ENCODE data around the gene AFAP1L1. TPM values are rescaled to one million over a fixed set of nuclear protein-coding genes. Genes with fewer than 3 reads are reported as not detected.

AFAP1L1 gene
- total and polyA plus RNA-seq, 9 of the 15 experiments (the other 6 are each of a cell fraction or from before 2014, with no cell fraction given), result 0.01 to 0.12 (median 0.03) TPM; not detected in 4

DNA sequence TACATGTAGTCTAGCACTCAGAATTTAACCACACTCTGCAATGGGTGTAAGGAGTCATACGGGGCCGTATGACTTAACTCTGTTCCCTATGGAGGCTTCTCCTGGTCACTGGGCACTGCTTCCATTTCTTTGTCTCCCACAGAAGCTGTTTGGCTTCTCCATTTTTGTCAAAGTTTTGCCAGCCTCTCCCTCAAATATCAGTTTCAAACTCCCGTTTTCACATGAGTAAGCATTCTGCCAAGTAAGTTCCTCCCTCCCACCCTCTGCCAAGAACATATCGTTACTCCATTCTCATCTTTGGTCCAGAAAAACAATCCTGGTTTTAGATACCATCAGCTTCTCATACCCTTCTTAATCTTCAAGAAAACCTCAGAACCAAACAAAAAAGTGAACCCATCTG is 6.1 kb downstream of the AFAP1L1 start (continued):
- TF ChIP-seq NCOA1 (IDR thresholded peaks at IDR 0.05; ENCODE audit: low read depth) (no peak), PHB (CRISPR knock-in tag; IDR thresholded peaks at IDR 0.05) (no peak), DACH1 (IDR thresholded peaks at IDR 0.05; ENCODE audit: partially characterized antibody) (no peak), FOXK1 (CRISPR knock-in tag; IDR thresholded peaks at IDR 0.05; ENCODE audit: borderline replicate concordance) (no peak), RAD21 (CRISPR knock-in tag; conservative IDR thresholded peaks at IDR 0.05 in 1 of 2, IDR thresholded peaks at IDR 0.05 in 1 of 2) (no peak), MYC (IDR thresholded peaks at IDR 0.05; ENCODE audit: low read depth, low read length) (no peak), MYC (CRISPR knock-in tag; IDR thresholded peaks at IDR 0.05; ENCODE audit: borderline replicate concordance, low read depth) (no peak), SOX6 (IDR thresholded peaks at IDR 0.05) (no peak)
- TF ChIP-seq, protein P1, sequence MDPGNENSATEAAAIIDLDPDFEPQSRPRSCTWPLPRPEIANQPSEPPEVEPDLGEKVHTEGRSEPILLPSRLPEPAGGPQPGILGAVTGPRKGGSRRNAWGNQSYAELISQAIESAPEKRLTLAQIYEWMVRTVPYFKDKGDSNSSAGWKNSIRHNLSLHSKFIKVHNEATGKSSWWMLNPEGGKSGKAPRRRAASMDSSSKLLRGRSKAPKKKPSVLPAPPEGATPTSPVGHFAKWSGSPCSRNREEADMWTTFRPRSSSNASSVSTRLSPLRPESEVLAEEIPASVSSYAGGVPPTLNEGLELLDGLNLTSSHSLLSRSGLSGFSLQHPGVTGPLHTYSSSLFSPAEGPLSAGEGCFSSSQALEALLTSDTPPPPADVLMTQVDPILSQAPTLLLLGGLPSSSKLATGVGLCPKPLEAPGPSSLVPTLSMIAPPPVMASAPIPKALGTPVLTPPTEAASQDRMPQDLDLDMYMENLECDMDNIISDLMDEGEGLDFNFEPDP (CRISPR knock-in tag; IDR thresholded peaks at IDR 0.05), result no peak

DNA sequence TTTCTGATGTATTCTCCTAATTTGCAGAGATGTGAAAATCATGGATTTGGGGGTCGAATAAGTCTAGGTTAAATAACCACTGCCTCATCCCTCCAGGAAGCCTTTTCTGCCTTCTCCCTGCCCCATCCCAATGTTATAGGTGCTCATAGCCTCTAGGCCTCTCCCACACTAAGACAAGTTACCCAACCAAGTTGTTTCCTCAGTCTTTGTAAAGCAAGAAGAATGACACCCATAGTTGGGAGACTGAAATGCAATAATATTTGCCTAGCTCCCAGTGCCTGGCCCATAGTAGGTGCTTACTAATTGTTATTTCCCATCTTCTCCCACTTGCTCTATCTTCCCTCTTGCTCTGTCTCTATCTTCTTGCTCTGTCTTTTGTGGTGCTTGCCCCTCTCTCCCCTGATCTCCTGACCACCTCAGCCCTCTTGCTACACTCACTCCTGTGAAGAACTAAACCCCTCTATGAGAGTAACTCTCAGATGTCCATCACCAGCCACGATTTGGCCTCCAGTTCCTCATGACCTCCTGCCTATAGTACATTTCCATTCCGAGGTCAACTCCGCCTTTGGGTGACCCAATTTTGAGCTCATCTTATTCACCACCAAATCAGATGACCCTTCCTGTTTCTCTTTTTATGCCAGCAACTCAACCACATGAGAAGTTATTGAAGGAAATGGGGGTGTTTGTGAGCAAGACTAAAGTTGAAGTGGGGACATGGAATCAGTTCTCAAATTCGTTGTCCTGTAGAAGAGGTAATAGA is 7.0 kb downstream of the AFAP1L1 start:
- no TSS peak for BruUV-seq (replicated peaks)
- Histone ChIP-seq H3K9me1 (ENCODE audit: control insufficient read depth, insufficient read depth, low read length) (no peaks in the 10 kb centered on the region), H3K27me3 (ENCODE audit: control insufficient read depth in 2 of 2, insufficient read depth in 2 of 2, low read length in 2 of 2) (peaks cover 31 to 41% of the 10 kb centered on the region in 2 experiments), H3K4me1 (replicated peaks in 1 of 2; ENCODE audit: control insufficient read depth in 2 of 2, insufficient read depth in 2 of 2, low read length in 2 of 2) (no peaks in the 10 kb centered on the region), H3K4me2 (ENCODE audit: insufficient read depth, low read length) (no peak overlapping the region), H3K9me3 (replicated peaks; ENCODE audit: control insufficient read depth, insufficient read depth, low read depth, low read length) (no peaks in the 10 kb centered on the region), H3K27ac (ENCODE audit: extremely low read depth, low read depth, low read length) (no peak overlapping the region), H3K9ac (ENCODE audit: insufficient read depth in 1 of 2, low read depth in 2 of 2, low read length in 2 of 2) (no peak overlapping the region), H3K4me3 (no peak overlapping the region), H2AFZ (ENCODE audit: low read depth, low read length) (no peak overlapping the region), H3K36me3 (ENCODE audit: control insufficient read depth, insufficient read depth, low read length) (no peaks in the 10 kb centered on the region), H3K79me2 (ENCODE audit: control insufficient read depth, insufficient read depth, low read length) (no peaks in the 10 kb centered on the region), H4K20me1 (replicated peaks; ENCODE audit: control insufficient read depth, insufficient read depth, low read length) (no peaks in the 10 kb centered on the region)
- in situ Hi-C loops (cut with MboI) (no loop called here), intact Hi-C loops (cut with micrococcal nuclease) (no loop called here)
- ChIA-PET CTCF (ENCODE audit: low intra/inter-chr PET ratio) (no interaction called here), POLR2A (interaction anchor here (0.9 to 1.3 kb wide), 3 partner anchors 9 to 42 kb away, joined by 3 to 6 read pairs (median 4); no protein-coding TSS in a partner anchor)
- no peak for DNase-seq (ENCODE audit: extremely low read depth in 1 of 4, low spot score in 3 of 4)
- FAIRE-seq, result no peak
- WGBS (ENCODE audit: insufficient coverage, low coverage, missing lambda C conversion rate), result 1% methylated on average over 5 of the region's 5 CpGs
- no peak for ATAC-seq
- TF ChIP-seq RCOR1 (IDR thresholded peaks at IDR 0.05; ENCODE audit: borderline replicate concordance in 1 of 2, low read depth in 2 of 2, low read length in 2 of 2), result no peak
- no peak for TF ChIP-seq FOXJ2 (tag; IDR thresholded peaks at IDR 0.05)
- TF ChIP-seq SRSF7 (optimal IDR thresholded peaks at IDR 0.05; ENCODE audit: low read depth, low read length), result no peak
- TF ChIP-seq, protein P2, sequence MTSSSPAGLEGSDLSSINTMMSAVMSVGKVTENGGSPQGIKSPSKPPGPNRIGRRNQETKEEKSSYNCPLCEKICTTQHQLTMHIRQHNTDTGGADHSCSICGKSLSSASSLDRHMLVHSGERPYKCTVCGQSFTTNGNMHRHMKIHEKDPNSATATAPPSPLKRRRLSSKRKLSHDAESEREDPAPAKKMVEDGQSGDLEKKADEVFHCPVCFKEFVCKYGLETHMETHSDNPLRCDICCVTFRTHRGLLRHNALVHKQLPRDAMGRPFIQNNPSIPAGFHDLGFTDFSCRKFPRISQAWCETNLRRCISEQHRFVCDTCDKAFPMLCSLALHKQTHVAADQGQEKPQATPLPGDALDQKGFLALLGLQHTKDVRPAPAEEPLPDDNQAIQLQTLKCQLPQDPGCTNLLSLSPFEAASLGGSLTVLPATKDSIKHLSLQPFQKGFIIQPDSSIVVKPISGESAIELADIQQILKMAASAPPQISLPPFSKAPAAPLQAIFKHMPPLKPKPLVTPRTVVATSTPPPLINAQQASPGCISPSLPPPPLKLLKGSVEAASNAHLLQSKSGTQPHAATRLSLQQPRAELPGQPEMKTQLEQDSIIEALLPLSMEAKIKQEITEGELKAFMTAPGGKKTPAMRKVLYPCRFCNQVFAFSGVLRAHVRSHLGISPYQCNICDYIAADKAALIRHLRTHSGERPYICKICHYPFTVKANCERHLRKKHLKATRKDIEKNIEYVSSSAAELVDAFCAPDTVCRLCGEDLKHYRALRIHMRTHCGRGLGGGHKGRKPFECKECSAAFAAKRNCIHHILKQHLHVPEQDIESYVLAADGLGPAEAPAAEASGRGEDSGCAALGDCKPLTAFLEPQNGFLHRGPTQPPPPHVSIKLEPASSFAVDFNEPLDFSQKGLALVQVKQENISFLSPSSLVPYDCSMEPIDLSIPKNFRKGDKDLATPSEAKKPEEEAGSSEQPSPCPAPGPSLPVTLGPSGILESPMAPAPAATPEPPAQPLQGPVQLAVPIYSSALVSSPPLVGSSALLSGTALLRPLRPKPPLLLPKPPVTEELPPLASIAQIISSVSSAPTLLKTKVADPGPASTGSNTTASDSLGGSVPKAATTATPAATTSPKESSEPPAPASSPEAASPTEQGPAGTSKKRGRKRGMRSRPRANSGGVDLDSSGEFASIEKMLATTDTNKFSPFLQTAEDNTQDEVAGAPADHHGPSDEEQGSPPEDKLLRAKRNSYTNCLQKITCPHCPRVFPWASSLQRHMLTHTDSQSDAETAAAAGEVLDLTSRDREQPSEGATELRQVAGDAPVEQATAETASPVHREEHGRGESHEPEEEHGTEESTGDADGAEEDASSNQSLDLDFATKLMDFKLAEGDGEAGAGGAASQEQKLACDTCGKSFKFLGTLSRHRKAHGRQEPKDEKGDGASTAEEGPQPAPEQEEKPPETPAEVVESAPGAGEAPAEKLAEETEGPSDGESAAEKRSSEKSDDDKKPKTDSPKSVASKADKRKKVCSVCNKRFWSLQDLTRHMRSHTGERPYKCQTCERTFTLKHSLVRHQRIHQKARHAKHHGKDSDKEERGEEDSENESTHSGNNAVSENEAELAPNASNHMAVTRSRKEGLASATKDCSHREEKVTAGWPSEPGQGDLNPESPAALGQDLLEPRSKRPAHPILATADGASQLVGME (CRISPR knock-in tag; IDR thresholded peaks at IDR 0.05), result no peak
- TF ChIP-seq ZNF239 (CRISPR knock-in tag; IDR thresholded peaks at IDR 0.05), result no peak
- TF ChIP-seq DPF2 (IDR thresholded peaks at IDR 0.05), result no peak

All from K562 (cell line).